Astrocyte of the spinal cord (primary cell): ENCODE data around the gene SCN11A.

Experiments
- DNase-seq: peaks from one replicate; pipeline ENCODE4 v3.0.0; 2011; ENCODE audit warnings: low read depth, low spot score
- H3K4me3 ChIP-seq: 2 replicates; pipeline ENCODE4 v1.5.1; 2011; ENCODE audit warnings: low read depth, mild to moderate bottlenecking, low read length, moderate library complexity
- in situ Hi-C: cut with HindIII; loops from 2 replicates; pipeline ENCODE4 v1.10.0; 2017; ENCODE audit warnings: low sequenced_read_pairs
- TF ChIP-seq, protein P1 (sequence below): IDR thresholded peaks from 2 replicates; pipeline ENCODE4 v1.5.1; 2012; ENCODE audit warnings: low read depth, mild to moderate bottlenecking, low read length, inconsistent platforms

The SCN11A gene

DNA sequence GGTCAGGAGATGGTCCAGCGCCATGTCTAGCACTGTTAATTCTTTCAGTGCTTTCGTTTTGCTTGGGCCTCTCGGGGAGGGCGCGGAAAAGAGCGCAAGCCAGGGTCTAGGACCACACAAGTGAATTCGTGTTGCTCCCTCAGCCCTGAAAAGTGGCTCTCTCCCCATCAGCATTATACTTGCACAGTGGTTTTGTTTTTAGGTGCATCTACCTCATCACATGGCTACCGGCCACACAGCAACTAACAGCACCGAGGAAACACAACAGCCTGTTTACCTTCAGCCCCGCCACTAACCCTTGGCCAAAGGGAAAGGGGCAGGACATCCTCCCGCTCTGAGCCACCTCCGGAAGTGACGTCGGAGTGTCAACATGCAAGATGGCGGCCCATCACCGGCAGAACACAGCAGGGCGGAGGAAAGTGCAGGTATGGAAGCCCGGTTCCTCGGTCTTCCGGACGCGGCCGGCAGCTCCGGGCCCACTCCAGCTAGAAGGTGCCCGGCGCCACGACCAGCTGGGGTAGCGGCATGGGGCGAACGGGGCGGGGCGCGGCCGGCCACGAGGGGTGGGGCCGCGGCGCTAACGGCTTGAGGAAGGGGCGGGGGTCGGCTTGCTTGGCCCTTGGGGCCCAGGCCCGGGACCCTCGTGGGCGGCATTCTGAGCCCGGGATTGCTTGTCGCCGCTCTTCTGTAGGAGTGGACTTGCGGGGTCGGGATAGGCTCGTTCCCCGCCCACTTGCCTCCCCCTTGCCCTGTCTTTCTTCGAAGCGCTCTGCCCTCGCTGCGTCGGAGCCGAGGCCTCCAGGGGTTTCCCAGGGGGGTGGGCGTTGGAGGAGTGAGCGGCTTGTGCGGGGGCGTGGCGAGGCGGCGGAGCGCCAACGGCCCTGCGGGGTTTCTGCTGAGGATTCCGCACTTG is at the start of gene SCN11A, which contains the start of gene WDR48:
Gene SCN11A, minus strand, starts transcription at position 296 of the 913 bp plus-strand sequence. CDS start 101,582 bp downstream, outside the sequence.
Gene WDR48, plus strand, starts transcription at position 368 of the 913 bp plus-strand sequence. Its CDS starts 10 bp downstream, at position 378.
- TF ChIP-seq, protein P1, sequence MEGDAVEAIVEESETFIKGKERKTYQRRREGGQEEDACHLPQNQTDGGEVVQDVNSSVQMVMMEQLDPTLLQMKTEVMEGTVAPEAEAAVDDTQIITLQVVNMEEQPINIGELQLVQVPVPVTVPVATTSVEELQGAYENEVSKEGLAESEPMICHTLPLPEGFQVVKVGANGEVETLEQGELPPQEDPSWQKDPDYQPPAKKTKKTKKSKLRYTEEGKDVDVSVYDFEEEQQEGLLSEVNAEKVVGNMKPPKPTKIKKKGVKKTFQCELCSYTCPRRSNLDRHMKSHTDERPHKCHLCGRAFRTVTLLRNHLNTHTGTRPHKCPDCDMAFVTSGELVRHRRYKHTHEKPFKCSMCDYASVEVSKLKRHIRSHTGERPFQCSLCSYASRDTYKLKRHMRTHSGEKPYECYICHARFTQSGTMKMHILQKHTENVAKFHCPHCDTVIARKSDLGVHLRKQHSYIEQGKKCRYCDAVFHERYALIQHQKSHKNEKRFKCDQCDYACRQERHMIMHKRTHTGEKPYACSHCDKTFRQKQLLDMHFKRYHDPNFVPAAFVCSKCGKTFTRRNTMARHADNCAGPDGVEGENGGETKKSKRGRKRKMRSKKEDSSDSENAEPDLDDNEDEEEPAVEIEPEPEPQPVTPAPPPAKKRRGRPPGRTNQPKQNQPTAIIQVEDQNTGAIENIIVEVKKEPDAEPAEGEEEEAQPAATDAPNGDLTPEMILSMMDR: no peak
- in situ Hi-C loops: no loop called here
- H3K4me3 ChIP-seq: peak within 1 kb of the TSS; percentile 83
- peak; percentile 89 for DNase-seq

DNA sequence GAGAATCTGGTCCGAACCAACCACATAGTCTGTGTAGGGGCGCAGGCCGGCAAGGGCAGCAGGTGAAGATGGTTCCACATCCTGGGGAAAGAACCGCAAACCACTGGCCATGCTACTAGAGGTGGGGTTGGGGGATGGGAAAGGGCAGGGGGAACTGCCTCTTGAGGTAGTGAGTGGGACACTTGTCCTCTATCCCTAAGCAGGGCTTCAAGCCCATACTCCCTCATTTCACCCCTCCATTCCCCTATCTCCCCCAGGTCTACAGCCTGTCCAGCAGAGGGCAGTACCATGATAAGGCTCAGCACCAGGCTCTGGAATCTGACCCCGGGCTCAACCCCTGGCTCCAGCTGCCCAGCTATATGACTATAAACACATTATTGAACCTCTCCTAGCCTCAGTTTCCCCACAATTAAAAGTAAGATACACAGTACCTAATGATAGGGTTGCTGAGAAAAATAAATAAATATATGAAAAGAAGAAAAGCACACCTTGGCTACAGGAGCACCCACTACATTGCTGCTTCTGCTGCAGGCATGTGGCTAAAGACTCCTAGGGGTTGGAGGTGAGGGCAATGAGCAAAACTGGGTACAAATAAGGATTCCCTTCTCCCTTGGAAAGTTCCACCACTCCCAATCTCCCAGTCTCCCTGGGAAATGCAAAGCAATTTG is 49.4 kb upstream of the SCN11A start:
- in situ Hi-C loops: loop anchor here (25.0 kb wide), 1 partner anchor 186 kb away; the partner anchor contains the start of gene CX3CR1

DNA sequence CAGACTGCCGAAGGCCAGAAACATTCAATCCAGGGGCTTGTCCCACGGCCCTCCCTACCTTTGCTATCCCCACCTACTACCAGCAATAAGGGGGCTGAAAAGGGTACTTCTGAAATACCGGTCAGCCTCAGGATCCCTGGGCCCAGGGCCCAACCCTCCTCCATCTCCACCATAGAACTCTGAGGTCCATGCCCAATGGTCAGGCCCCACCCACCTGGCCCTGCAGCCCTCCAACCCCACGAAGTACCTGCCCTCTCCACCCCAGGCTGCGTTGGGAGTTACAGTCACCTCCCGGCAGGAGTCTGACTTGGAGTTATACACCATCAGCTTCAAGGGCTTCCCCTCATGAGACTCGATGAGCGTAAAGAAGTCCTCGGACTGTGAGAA is 48.7 kb upstream of the SCN11A start:
- TF ChIP-seq, protein P1: no peak
- no peak overlapping the region for H3K4me3 ChIP-seq
- in situ Hi-C loops: loop anchor here (25.0 kb wide), 1 partner anchor 187 kb away; the partner anchor contains the start of gene CX3CR1
- no peak for DNase-seq

More for the DNA sequence above, 49.4 kb upstream of the SCN11A start:
- DNase-seq: no peak
- TF ChIP-seq, protein P1: peak; percentile 76
- no peak overlapping the region for H3K4me3 ChIP-seq

DNA sequence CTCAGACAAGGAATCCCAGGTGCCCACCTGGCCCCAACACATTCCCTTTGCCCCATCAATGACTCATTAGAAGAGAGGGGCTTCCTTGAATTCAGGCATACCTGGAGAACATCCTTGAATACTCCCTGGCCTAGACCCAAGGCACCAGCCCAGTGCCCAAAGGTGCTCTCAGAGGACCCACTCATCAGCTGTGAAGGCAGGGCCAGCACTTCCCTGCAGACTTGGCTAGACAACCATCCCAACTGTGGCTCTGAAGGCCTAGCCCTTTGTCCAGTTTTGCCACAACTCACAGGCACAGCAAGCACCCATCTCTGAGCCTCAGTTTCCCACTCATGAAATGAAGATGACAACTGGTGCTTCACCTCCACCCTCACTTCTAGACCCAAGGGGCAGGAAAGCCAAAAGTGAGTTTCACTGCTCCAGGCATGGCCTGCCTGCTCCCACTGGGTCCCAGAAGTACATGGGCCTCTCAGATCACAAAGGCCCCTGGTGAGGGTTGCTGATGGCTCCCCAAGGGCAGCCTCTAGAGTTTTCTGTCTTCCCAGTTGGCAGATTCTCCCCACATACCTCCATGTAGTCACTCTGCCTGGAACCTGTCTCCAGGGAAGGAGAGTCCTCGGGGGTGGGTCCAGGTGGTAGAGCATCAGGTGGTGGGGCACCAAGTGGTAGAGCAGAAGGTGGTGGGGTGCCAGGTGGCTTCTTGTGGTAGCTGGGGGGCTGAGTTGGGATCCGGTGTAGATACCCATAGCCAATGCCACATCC is 48.2 kb upstream of the SCN11A start:
- TF ChIP-seq, protein P1: no peak
- no peak for DNase-seq
- in situ Hi-C loops: loop anchor here (25.0 kb wide), 1 partner anchor 187 kb away; the partner anchor contains the start of gene CX3CR1
- no peak overlapping the region for H3K4me3 ChIP-seq

DNA sequence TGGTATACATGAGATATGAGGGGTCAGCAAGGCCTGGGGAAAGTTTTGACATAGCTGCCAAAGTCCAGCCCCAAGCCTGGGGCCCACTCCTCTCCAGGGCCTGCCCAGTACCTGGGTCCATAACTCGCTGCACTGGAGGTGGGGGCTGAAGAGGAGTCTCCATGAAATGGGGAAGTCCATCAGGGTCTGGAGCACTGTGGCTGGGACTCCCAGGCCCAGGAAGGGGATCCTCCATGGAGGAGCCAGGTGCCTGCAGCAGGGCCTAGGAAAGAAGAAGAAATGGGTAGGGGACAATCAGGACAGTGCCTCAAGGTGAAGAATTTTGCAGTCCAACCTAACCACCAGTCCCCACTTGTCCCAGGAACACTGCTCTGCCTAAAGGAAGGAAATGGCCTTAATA is 47.5 kb upstream of the SCN11A start:
- no peak for DNase-seq
- TF ChIP-seq, protein P1: no peak
- in situ Hi-C loops: no loop called here
- no peak overlapping the region for H3K4me3 ChIP-seq

DNA sequence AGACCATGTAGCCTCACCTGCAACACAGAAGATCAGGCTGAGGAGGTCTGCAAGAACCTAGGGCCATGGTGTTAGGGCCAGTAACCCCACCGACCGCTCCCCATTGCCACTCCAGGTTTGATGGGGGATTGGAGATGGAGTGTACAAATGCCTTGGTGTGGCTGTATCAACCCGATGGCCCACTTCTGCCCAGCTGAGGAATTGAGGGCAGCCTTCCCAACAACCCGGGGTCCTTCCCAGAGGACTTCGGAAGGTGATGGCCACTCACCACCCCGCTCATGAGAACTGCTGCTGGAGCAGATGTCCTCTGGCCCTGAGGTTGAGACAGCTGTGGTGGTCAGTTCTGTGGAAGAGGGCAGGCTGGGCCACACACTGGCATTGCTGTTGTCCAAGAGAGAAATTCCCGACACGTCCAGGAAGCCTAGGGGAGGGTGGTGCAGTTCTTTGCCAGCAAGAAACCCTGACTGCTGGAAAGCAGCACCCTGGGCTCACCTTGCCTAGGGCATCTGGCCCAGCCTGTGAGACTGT is 46.8 kb upstream of the SCN11A start:
- TF ChIP-seq, protein P1: no peak
- in situ Hi-C loops: no loop called here
- H3K4me3 ChIP-seq: no peak overlapping the region
- no peak for DNase-seq
